NCI-H82 (cell line): ENCODE results near the gene DOCK4.

Experiments used
- DNase-seq: peaks from one replicate; lab custom pipeline; 2025; lab: John Stamatoyannopoulos, UW

The DOCK4 gene

DNA sequence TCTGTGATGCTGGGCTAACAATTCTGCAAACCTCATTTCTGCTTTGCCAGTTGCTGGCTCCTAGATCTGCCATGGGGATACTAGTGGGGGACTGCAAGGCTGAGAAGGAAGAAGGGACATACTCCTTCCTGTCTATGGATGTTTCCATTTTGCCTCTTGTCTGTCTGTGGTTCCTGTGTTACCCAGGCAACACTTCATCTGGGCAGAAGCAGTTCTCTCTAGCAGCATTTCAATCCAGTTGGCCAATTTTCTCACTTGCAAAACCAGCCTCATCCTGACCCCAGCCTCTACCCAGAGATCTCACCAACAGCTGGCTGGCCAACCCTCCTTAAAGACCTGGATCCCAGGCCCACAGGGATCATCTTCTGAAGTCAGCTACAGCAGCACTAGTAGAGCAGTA lies 131.7 kb downstream of the DOCK4 start:
- DNase-seq = no peak

DNA sequence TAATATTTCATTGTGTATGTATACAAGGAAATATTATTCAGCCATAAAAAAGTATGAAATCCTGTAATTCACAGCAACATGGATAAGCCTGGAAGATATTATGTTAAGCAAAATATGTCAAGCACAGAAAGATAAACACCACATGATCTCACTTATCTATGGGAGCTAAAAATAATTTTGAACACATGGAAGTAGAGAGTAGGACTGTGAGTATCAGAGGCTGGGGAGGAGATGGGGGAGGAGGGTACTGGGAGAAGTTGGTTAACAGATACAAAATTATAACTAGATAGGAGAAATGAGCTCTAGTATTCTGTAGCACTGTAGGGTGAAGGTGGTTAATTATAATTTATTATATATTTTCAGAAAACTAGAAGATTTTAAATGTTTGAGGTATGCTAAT lies 132.7 kb downstream of the DOCK4 start:
- no peak for DNase-seq

DNA sequence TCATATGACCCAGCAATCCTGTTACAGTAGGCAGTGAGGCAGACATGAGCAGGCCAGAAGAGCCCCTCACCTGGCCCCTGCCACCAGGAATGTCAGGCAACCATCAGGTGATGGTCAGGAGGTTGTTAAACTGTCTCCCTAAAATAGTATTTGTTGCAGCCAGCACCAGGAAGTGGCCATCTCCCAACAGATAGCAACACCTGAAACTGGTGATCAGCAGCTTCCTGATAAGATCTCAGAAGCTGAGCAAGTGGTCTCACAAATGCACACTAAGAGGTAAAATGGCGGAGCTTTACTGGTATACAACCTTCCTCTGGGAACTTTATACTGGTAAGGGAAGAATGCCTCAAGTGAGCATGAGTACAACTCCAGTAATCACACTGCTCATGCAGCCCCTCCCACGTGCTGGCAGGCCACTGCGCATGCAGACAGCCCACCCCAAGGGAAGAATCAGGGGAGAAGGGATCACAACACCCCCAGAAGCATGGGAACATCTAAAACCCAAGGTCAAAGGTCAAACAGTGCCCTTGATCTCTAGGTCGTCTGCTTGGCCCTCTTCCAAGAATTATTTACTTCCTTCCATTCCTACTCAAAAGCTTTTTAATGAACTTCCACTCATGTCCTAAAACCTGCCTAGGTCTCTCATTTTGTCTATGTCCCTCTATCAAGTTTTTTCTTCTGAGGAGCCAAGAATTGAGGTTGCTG lies 133.5 kb downstream of the DOCK4 start:
- DNase-seq = no peak

DNA sequence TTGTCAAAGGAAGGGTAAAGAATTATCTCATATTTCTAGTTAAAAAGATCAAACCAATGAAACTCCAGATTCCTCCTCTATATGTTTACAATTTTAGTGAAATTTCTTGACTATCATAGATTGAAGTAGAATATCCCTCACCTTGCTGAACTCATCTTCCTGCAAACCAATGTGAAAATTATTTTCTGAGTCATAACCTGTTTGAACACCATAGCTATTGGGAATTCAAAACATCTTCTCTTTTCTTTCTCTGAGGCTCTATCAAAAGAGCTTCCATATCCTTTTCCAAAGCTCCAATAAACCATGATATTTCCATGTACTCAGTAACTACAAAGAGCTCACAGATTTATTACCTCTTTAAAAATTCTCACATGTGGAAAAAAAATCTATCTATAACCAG lies 134.3 kb downstream of the DOCK4 start:
- DNase-seq = no peak

DNA sequence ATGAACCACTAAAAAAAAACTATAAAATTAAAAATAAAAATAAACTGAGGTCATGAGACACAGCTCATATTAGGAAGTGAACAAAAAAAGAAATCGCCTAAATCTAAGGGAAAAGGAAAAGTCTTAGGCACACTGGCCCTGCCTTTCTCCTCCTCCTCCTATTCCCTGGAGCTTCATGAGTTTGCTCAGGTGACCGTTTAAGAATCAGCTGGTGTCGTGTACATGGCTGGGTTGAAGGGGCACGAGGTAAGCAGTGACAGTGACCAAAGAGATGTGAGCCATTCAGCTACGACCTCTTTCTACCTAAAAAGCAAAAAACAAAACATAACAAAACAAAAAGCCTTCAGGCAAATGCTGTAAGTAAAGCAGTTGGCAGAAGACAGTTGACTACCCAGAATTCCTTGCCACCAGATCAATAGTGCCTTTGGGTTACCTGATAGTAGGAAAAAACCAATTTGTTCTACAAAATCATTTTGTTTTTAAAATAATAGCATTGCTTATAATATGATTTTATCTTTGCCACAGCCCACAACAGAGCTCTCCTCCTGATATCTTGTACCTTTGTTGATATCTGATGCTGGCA lies 135.4 kb downstream of the DOCK4 start:
- DNase-seq = no peak

DNA sequence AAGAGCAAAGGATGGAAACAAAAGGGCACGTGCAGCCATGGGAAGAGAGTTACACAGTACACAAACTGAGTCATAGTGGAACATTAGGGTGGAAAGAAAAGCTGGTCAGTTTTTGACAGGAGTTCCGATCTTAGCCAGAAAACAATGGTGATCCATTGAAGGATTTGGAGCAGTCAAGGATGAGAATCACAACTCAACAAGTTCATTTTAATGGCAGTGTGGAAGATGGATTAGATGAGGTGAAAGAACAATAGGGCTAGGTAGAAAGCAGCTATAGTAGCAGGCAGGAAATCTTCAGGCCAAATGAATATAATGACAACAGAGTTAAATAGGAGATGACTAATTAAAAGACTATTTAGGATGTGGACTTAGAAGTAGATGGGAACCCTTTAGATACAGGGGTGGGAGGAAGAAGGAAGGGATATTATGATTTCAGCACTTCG lies 136.3 kb downstream of the DOCK4 start:
- DNase-seq = no peak

DNA sequence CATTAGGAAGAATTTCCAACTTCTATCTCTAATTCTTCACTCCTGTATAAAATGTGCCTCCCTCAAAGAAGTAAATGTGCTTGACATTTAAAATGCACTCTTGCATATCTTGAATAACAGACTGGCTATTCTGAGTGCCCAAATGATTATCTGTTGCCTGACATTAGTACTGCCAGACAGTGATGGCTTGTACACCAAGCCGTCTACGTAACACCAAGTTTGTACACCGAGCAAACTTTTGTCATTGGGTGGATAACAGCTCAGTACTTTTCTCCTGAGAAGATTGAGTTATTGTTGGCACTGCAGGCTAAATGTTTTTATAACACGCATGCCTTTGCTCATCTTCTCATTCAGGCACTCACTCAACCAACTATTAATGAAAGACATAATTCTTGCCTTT lies 137.2 kb downstream of the DOCK4 start:
- DNase-seq = no peak

DNA sequence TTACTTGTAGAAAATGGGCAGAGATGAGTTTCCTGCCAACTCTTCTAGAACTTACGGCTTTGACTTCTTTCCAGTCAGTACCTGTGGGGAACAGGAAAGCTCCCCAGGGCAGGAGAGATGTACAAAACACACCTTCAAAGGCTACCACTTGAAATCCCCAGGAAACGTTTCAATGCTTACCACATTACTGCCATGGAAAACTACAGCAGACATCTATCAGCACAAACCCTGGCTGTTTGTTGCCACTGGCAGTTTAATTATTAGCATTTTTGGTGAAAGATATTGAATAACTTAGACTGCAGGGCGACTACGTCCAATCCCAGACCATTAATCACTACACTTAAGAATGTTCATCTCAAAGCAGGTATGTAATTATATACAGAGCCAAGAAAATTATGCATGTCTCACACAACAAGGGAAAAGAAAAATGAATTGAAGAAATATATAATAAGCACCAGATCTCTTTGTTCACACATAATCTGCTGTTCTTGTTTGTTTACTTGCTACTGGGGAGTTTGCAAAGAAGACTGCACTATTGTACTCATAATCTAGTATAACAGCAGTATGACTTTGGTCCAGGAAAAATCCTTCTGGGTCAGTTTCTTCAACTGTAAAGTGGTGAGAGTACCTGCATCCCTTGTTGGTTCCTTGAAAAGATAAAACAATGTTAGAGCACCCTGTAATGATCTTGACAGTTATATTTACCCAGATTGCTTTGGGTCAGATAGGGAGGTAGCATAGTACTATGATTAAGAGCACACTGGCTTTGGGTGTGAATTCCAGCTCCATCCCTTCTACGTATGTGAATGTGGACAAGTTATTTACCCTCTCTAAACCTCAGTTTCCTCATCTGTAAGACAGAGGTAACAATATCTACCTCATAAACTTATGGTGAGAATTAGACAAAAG lies 138.3 kb downstream of the DOCK4 start:
- DNase-seq = no peak

DNA sequence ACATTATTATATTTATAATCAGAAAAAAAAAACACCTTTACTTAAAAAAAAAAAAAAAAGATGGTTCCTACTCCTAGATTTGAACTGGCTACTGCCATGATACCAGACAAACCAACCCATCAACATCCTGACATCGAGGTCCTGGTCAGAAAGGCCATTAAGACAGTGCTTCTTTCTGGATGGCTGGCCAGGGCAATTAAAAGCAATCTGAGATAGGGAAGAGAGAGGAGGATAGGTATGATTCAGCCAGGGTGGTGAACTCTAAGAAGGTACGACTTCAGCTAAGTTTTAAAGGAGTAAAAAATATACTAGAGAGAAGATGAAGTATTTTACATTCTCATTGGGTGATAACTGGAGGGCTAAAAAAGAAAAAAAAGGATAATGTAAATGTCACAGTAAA lies 139.0 kb downstream of the DOCK4 start:
- no peak for DNase-seq

DNA sequence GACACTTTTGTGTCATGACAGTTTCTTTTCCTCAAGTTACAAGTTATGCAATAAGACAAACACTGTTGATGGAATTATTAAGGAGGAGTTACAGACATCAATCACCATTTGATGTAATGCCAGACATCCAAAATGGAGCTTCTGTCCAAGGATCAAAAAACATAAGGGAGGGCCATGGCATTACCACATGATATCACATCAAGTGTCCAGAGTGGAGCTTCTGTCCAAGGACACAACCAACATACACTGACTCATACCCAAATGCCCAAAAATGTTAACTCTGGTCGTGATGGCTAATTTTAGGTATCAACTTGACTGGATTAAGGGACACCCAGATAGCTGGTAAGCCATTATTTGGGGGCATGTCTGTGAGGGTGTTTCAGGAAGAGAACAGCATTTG lies 140.4 kb downstream of the DOCK4 start:
- no peak for DNase-seq

DNA sequence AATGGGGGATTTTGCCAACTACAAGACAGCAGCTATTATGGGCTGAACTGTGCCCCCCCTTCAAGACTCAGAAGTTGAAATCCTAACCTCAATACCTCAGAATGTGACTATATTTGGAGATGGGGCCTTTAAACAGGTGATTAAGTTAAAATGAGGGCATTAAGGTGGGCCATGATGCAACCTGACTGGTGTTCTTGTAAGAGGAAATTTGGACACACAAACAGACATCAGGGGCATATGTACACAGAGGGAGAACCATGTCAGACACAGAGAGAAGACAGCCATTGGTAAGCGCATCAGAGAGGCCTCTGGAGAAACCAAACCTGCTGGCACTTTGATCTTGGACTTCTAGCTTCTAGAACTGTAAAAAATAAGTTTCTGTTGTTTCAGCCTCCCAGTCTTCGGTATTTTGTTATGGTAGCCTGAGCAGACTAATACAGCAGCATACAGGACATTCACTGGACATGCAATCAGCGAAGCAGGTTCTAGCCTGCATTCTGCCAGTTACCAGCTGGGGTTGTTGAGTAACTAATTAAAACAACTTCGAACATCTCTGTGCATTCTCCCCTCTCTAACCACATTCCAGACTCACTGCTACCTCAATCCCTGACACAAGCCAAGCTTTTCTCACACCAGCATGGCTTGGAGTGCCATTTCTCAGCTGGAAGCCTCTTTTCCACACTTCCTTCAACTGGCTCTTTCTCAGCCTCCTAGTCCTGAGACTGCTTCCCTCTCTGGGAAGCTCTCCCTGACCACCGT lies 141.4 kb downstream of the DOCK4 start:
- no peak for DNase-seq

DNA sequence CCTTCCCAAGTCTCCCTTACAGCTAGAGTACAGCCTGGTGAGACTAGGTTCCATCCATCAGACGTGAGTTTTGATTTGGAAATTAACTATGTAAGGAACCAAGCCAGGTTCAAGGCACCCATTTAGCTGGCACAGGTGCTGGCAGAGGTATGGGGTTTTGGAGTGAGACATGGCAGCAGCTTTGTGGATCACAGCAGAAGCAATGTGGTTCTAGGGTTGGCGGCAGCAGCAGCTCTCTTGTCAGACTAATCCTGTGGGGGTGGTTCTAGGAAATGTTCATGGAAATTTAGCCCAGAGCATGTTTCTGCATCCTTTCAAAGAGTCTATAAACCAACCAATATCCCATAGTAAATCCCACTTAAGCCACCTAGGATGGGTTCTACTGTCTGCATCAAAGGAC lies 142.2 kb downstream of the DOCK4 start:
- DNase-seq = no peak

DNA sequence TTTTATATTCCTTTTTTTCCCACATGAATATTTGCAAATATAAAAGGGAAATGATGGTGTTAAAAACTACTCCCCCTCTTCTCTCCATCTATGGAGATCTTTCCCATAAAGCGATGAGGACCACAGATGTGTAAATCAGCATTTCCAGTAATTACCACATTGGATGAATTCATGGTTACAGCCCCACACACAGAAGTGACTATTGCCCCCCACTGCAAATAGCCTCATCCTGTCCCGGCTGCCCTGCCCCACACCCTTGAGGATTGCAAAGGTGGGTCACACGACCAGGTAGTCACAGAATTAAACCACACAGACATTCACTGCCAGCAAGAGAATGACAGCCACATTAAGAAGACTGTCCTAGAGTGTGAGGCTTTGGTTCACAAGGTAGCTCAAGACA lies 145.1 kb downstream of the DOCK4 start:
- DNase-seq = no peak

DNA sequence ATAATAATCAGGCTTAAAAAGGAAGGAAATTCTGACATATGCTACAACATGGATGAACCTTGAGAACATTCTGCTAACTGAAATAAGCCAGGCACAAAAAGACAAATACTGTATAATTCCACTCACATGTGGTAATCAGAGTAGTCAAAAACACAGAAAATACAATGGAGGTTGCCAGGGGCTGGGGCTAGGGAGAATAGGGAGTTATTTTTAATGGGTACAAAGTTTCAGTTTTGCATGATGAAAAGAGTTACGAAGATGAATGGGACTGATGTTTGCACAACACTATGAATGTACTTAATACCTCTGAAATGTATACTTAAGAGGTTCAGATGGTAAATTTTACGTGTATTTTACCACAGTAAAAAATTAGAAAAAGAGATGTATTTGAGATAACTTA lies 145.6 kb downstream of the DOCK4 start:
- no peak for DNase-seq

DNA sequence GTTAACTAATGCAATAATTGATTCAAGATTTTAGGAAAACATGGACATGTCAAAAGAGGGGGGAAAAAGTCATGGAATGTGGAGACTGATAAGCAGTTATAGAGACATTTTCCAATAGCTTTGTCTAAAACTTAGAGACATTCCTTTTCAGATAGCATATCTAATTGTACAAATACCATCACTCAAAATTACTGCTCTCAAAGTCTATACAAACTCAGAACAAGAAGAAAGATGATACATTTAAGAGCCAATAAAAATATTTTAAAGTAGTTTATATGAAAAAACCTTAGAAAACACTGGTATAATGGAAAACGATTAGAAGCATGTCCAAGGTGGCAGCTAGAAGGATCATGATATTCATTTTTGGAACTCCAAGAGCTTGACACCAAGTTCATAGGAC lies 146.5 kb downstream of the DOCK4 start:
- DNase-seq = no peak

DNA sequence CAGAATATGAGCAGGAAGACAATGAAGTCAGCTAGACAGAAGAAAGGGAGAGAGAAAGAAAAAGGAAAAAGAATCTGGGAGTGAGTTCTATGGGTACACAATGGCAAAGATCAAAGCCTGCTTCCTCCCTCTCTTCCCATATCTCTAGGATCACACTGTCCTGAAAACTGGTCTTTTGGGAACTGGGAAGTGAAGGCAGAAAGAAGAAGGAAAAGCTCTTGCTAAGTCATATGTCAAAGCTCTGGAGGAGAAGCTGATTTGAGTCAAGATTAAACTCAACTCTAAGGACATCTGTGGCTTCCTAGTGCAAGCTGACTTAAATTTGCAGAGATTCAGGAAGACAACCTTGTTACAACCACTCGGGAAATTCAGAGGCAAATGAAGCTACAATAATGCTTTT lies 147.5 kb downstream of the DOCK4 start:
- DNase-seq = peak; percentile 34

DNA sequence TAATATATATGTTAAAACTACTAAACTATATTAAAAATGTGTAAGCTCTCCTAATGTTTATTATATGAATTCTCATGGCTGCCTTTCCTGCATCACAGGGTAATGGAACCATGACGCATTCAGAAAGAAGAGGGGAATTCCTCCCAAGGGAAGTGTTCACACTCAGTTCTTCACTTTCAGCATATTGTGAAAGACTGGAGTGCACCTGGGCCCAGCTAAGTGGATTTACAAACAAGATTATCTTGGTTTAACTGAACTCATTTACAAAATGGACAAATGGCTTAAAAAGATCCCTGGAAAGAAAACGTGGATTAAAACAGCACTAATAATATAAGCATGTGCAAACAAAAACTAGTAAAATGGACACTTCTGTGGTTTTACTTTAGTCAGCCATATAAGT lies 149.8 kb downstream of the DOCK4 start:
- DNase-seq = peak; percentile 97

DNA sequence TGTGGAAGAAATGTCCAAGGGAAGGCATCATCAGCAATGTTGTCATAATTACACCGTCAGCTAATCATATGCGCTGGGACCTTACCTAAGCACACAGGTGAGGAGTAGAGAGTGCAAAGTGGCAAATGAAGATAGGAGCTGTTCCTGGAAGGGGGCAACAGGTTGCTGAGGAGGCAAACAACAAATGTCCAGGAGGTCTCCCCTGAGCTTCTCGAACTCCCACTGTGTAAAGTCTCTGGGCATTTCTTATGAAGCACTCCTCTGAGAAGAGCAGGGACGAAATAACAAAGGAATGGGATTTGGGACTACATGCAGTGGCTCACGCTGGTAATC lies 152.5 kb downstream of the DOCK4 start:
- DNase-seq = no peak

DNA sequence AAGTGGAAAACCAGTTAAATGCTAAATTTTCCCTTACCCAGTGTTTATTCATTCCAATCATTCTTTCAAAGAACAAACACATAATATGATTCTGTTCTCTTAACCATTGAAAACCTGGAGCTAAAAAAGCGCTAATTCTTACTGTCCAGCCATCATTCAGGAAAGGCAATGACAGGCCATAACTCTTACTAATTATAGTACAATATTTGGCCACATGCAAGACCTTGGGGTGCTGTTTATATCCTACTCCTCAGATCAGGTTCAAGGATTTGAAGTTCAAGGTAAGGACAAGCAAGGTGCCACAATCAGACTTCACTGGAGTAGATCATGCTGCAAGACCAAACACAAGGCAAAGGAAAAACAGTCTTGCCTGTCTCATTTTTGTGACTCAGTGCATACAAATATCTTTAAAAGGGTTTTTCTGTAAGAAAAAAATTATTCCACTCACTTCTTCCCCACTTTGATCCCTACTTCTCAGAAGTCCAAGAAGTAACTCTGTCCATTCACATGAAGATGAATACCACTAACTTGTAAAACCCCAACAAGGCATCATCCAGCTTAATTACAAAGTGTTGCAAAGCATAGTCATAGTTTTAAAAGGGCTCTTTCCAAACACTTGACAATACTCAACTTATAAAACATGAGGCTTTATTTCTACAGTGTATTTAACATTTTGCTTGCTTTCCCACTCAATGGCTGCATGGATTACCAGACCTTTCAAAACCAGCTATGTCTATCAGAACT lies 153.0 kb downstream of the DOCK4 start:
- no peak for DNase-seq

DNA sequence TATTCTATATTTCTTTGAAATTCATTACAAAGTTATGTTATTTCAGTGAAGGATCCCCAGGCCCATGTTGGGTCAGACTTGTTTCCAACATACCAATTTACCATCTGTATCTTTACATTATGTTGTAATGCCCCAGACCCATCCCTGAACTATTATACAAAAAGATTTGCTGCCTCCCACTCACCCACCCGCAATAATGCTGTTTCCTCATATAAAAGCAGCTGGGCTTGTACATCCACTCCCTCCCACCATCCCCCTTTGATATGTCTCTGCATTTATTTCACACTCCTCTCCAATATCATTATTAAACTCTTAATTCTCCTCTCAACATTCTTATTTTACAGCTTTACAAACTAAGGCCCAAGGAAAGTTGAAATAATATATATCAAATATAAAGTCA lies 153.7 kb downstream of the DOCK4 start:
- no peak for DNase-seq

DNA sequence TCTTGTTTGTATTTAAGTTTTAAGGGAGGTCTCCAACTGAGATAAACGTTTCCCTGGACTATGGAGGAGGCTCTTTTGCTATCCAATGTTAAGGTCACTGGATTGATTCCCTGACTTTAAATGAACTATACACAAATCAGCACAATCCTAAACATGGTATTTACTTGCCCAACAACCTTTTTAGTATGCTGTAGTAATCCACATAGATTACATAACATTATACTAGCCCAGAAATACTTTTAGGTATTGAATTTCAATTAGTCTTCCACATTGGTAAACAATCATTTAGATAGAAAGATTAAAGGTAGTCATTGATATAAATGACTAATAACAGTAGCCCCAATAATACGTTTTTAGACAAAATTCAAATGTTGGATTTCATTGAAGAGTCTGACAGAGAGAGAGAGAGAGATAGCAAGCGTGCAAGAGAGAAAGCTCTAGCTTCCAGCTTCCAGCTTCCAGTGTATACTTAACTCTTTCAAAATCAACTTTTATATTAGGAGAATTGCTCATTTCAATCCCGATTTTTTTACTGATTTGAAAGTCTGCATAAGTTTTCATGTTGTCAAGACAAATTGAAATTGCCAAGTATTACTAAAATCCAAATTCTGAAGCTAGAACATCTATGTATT lies 155.8 kb downstream of the DOCK4 start:
- no peak for DNase-seq
